ENCODE results near the gene PEAK1. TPM values are rescaled to one million over a fixed set of nuclear protein-coding genes. Genes with fewer than 3 reads are reported as not detected.

The PEAK1 gene
- total and polyA plus RNA-seq, 2 experiments from 2014 or later: 15.8 to 42.0 TPM

- Histone ChIP-seq H3K36me3 (no peaks in the 10 kb centered on the region), H3K4me1 (ENCODE audit: low read depth) (peaks cover 5% of the 10 kb centered on the region), H3K4me3 (no peak overlapping the region), H3K9me3 (ENCODE audit: low read depth) (no peaks in the 10 kb centered on the region), H3K27me3 (no peaks in the 10 kb centered on the region), H3K27ac (no peak overlapping the region)
- TF ChIP-seq CTCF (IDR thresholded peaks at IDR 0.05; ENCODE audit: low read depth, low read length): no peak
- no peak for DNase-seq (ENCODE audit: low read depth in 1 of 2, low spot score in 1 of 2)
Observed at GRCh38 chr15:77327168-77327567, 92.7 kb downstream of the PEAK1 start.

DNA sequence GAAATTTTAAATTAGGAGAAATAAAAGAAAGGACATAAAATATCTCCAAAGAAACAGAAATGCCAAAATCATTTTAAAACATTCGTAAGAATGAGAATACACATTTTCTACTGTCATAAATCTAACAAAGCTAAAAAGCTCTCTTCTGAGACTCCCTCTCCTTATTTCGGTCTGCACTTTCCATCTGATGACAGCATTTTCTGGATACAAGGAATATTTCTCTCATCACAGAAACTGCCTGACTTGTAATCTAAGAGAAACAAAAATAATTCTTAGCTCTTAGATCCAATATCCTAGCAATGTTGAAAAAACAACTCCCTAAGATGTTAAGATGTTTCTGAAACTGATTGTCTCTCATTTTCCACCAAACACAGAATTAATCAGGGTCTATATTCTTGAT lies 93.5 kb downstream of the PEAK1 start:
- Histone ChIP-seq H3K27ac (no peak overlapping the region), H3K4me1 (ENCODE audit: low read depth) (peaks cover 5% of the 10 kb centered on the region), H3K9me3 (ENCODE audit: low read depth) (no peaks in the 10 kb centered on the region), H3K36me3 (no peaks in the 10 kb centered on the region), H3K4me3 (no peak overlapping the region), H3K27me3 (no peaks in the 10 kb centered on the region)
- no peak for TF ChIP-seq CTCF (IDR thresholded peaks at IDR 0.05; ENCODE audit: low read depth, low read length)
- no peak for DNase-seq (ENCODE audit: low read depth in 1 of 2, low spot score in 1 of 2)

- no peak for DNase-seq (ENCODE audit: low read depth in 1 of 2, low spot score in 1 of 2)
- peaks cover 2% of the 10 kb centered on the region for H3K4me1 ChIP-seq (ENCODE audit: low read depth)
- no peaks in the 10 kb centered on the region for H3K27me3 ChIP-seq
- TF ChIP-seq CTCF (IDR thresholded peaks at IDR 0.05; ENCODE audit: low read depth, low read length): no peak
- H3K9me3 ChIP-seq (ENCODE audit: low read depth): no peaks in the 10 kb centered on the region
- H3K4me3 ChIP-seq: no peak overlapping the region
- H3K36me3 ChIP-seq: no peaks in the 10 kb centered on the region
- H3K27ac ChIP-seq: no peak overlapping the region
Observed at GRCh38 chr15:77312523-77312922, 107.4 kb downstream of the PEAK1 start.

- Histone ChIP-seq H3K27ac (no peak overlapping the region), H3K36me3 (no peaks in the 10 kb centered on the region), H3K9me3 (ENCODE audit: low read depth) (no peaks in the 10 kb centered on the region), H3K27me3 (no peaks in the 10 kb centered on the region), H3K4me3 (no peak overlapping the region), H3K4me1 (ENCODE audit: low read depth) (peaks cover 2% of the 10 kb centered on the region)
- no peak for TF ChIP-seq CTCF (IDR thresholded peaks at IDR 0.05; ENCODE audit: low read depth, low read length)
- no peak for DNase-seq (ENCODE audit: low read depth in 1 of 2, low spot score in 1 of 2)
Observed at GRCh38 chr15:77311618-77312398, 108.1 kb downstream of the PEAK1 start.

GRCh38 chr15:77311020-77311419 lies 108.9 kb downstream of the PEAK1 start:
- no peak for TF ChIP-seq CTCF (IDR thresholded peaks at IDR 0.05; ENCODE audit: low read depth, low read length)
- no peak for DNase-seq (ENCODE audit: low read depth in 1 of 2, low spot score in 1 of 2)
- H3K9me3 ChIP-seq (ENCODE audit: low read depth): no peaks in the 10 kb centered on the region
- H3K4me3 ChIP-seq: no peak overlapping the region
- peaks cover 2% of the 10 kb centered on the region for H3K4me1 ChIP-seq (ENCODE audit: low read depth)
- H3K36me3 ChIP-seq: no peaks in the 10 kb centered on the region
- H3K27ac ChIP-seq: no peak overlapping the region
- no peaks in the 10 kb centered on the region for H3K27me3 ChIP-seq

Measured in cardiac muscle cell (in vitro differentiated cells and primary cell).